Activated CD8-positive, alpha-beta memory T cell treated with anti-CD3 and anti-CD28 coated beads, Interleukin-2, amount 50 U/mL, for 48 hours (primary cell): ENCODE data around the gene FAM168B.
"Not testable (repeated sequence)": the region's sequence is repeated elsewhere in the genome, so short reads cannot be mapped to it uniquely, and the experiment has no call there.

ENCODE experiments used
- DNase-seq: peaks from one replicate; pipeline ENCODE4 v3.0.0-alpha.2; 2020

FAM168B gene

GRCh38 chr2:131094463-131095281, 1.4 kb upstream of the FAM168B start:
- DNase-seq: no peak

GRCh38 chr2:131093696-131094462, 619 bp upstream of the FAM168B start:
- DNase-seq: peak; percentile 67

- DNase-seq: no peak
Observed at GRCh38 chr2:131092458-131093005, 728 bp downstream of the FAM168B start.

- DNase-seq: no peak
Observed at GRCh38 chr2:131085646-131086045, 7.6 kb downstream of the FAM168B start.

GRCh38 chr2:131081190-131081589, 12.1 kb downstream of the FAM168B start:
- DNase-seq: no peak

- not testable (repeated sequence) for DNase-seq
Observed at GRCh38 chr2:131079931-131080330, 13.3 kb downstream of the FAM168B start.

- DNase-seq: no peak
Observed at GRCh38 chr2:131077966-131078365, 15.3 kb downstream of the FAM168B start.

GRCh38 chr2:131077182-131077846, 15.9 kb downstream of the FAM168B start:
- DNase-seq: no peak

- DNase-seq: no peak
Observed at GRCh38 chr2:131076707-131077106, 16.6 kb downstream of the FAM168B start.

- not testable (repeated sequence) for DNase-seq
Observed at GRCh38 chr2:131075578-131075977, 17.7 kb downstream of the FAM168B start.

- not testable (repeated sequence) for DNase-seq
Observed at GRCh38 chr2:131068172-131068571, 25.1 kb downstream of the FAM168B start.

- no peak for DNase-seq
Observed at GRCh38 chr2:131067465-131068125, 25.7 kb downstream of the FAM168B start.

GRCh38 chr2:131064589-131065512, 28.4 kb downstream of the FAM168B start:
- DNase-seq: no peak

- DNase-seq: no peak
Observed at GRCh38 chr2:131063501-131064283, 29.6 kb downstream of the FAM168B start.

GRCh38 chr2:131058920-131059319, 34.3 kb downstream of the FAM168B start:
- no peak for DNase-seq

- DNase-seq: no peak
Observed at GRCh38 chr2:131058214-131058843, 34.9 kb downstream of the FAM168B start.

- no peak for DNase-seq
Observed at GRCh38 chr2:131056932-131057287, 36.4 kb downstream of the FAM168B start.

GRCh38 chr2:131056204-131056931, 36.9 kb downstream of the FAM168B start:
- DNase-seq: no peak
